Adrenal gland (tissue), 12 donors: ENCODE data around the gene KIF16B. TPM values are rescaled to one million over a fixed set of nuclear protein-coding genes. Genes with fewer than 3 reads are reported as not detected.

ENCODE experiments used
- DNase-seq, 7 donors: peaks; one replicate each; pipeline ENCODE4 v3.0.0-alpha.2; 2019 to 2020
- H3K27ac ChIP-seq, 5 donors: fragments of 200-600 bp; sonication (generic) in 4 of 5; 1 replicate in 3 of 5; 2 replicates in 2 of 5; pipeline versions ENCODE4 v1.5.1 to v1.8.0; 2016 to 2020; ENCODE audit warnings: mild to moderate bottlenecking in 1 of 5
- H3K27me3 ChIP-seq: fragments of 200-600 bp; 2 replicates; pipeline ENCODE4 v1.8.0; 2021
- H3K36me3 ChIP-seq, 2 donors: fragments of 200-600 bp; replicated peaks in 1 of 2; 1 replicate in 1 of 2; 2 replicates in 1 of 2; pipeline versions ENCODE4 v1.5.1 to v1.8.0; 2018 to 2022
- H3K4me1 ChIP-seq, 2 donors: fragments of 200-600 bp; replicated peaks in 1 of 2; 1 replicate in 1 of 2; 2 replicates in 1 of 2; pipeline versions ENCODE4 v1.5.1 to v1.8.0; 2018 to 2021
- H3K4me3 ChIP-seq, 4 donors: fragments of 200-600 bp; sonication (generic) in 3 of 4; one replicate each; pipeline ENCODE4 v1.5.1; 2016 to 2018
- H3K9me3 ChIP-seq, 3 donors: fragments of 200-600 bp; sonication (generic) in 1 of 3; replicated peaks in 1 of 3; 1 replicate in 2 of 3; 2 replicates in 1 of 3; pipeline versions ENCODE4 v1.5.1 to v1.8.0; 2016 to 2021
- CTCF ChIP-seq, 6 experiments: fragments of 450-650 bp in 4 of 6; fragments of 200-600 bp in 2 of 6; sonication (generic) in 1 of 6; IDR thresholded peaks; 1 replicate in 5 of 6; 2 replicates in 1 of 6; pipeline versions ENCODE4 v1.5.1 to v1.8.0; 2016 to 2021; ENCODE audit warnings: antibody characterized with exemption in 6 of 6, mild to moderate bottlenecking in 2 of 6, moderate library complexity in 1 of 6
- POLR2A ChIP-seq, 2 donors: fragments of 450-650 bp; IDR thresholded peaks; one replicate each; pipeline ENCODE4 v1.6.1; 2017; ENCODE audit warnings: antibody characterized with exemption in 2 of 2, mild to moderate bottlenecking in 2 of 2, moderate library complexity in 1 of 2
- WGBS, 4 donors: extraction: QIAGEN DNeasy Blood & Tissue Kit in 2 of 4; methylation state at CpG; one replicate each; pipeline versions ENCODE4 v1.1.5 to v1.1.7; 2013 to 2017; 5-methylcytosine and 5-hydroxymethylcytosine counted together
- intact Hi-C, 2 donors: fragments of 100-400 bp; cut with DNase I; formaldehyde crosslinking; loops; one replicate each; pipeline versions ENCODE4 v1.14.1 to v1.15.0; 2022 to 2023
- polyA plus RNA-seq, 3 donors: library from polyadenylated mRNA; stranded (reverse); fragments of 200-250 nt in 2 of 3; fragments of 350-450 nt in 1 of 3; fragmentation: Illumina TruSeq in 1 of 3; extraction: RNeasy Lipid Tissue Mini Kit (QIAGEN cat#74804) in 1 of 3; gene quantifications; one replicate each; pipeline ENCODE4 v1.2.3, GENCODE V29; 2013 to 2014
- total RNA-seq, 9 donors: library from RNA; depleted of rRNA in 4 of 9; stranded (reverse); fragments of >200 nt in 4 of 9; fragments of 120-200 nt in 1 of 9; fragmentation: NEBNext Ultra II Directional in 1 of 9; extraction: Animal tissue kit (Norgen Biotek cat#: 25700) in 1 of 9; gene quantifications; one replicate each; pipeline versions ENCODE4 v1.1.0 to v1.2.4, GENCODE V29; 2013 to 2023
- donor health status: healthy with polysubstance abuse.
- donor health status: Bipolar disorder and iron deficiency.
- donor health status: DM: yes; HTN: yes; CAD: no.
- donor health status: DM: no; HTN: no; CAD: no.
- donor health status: DM: no; HTN: no; CAD: no.
- donor health status: DM: yes; HTN: yes; CAD: no.

Gene KIF16B
- total and polyA plus RNA-seq, 12 donors, result 8.6 to 113 (median 36.1) TPM

- H3K4me1 ChIP-seq, result peaks cover 21 to 28% of the 10 kb centered on the region in 2 donors
- no peak overlapping the region for H3K4me3 ChIP-seq
- 78 to 83% (median 80%) methylated on average over 15 of the region's 15 CpGs for WGBS, 4 donors
- TF ChIP-seq CTCF (IDR thresholded peaks at IDR 0.05) (no peak), POLR2A (IDR thresholded peaks at IDR 0.05) (no peak)
- no peaks in the 10 kb centered on the region for H3K9me3 ChIP-seq
- no peaks in the 10 kb centered on the region for H3K36me3 ChIP-seq
- intact Hi-C loops, result no loop called here
- no peaks in the 10 kb centered on the region for H3K27me3 ChIP-seq
- peak overlapping the region in 3 of 5 donors; percentile 63 to 83 (median 70) for H3K27ac ChIP-seq
- DNase-seq, result no peak
Measured at GRCh38 chr20:16284385-16285100, 288.7 kb downstream of the KIF16B start.

DNA sequence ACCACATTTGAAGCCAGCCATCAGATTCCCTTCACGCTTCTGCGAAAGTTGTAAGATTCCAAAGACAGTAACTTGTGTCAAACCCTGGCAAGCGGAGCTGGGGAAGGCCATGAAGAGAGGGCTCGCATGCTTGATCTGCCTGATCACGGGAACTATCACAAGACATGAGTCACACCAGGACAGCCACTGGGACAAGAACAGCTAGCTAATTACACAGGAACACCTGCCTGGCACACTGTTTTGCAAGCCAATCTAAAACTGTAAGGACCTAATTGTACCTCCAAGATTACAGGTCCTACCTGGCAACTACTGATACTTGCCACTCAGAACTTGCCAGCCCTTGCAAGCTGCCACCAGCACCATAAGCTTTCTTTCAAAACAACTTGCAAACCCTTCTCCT is 289.3 kb downstream of the KIF16B start:
- H3K9me3 ChIP-seq, result no peaks in the 10 kb centered on the region
- H3K27ac ChIP-seq, result peak overlapping the region in 3 of 5 donors; percentile 63 to 83 (median 70)
- TF ChIP-seq POLR2A (IDR thresholded peaks at IDR 0.05) (no peak), CTCF (IDR thresholded peaks at IDR 0.05) (no peak)
- intact Hi-C loops, result no loop called here
- H3K4me3 ChIP-seq, result no peak overlapping the region
- WGBS, 4 donors, result 24 to 54% (median 48%) methylated on average over 4 to 5 of the region's 5 CpGs
- H3K27me3 ChIP-seq, result no peaks in the 10 kb centered on the region
- H3K4me1 ChIP-seq, result peaks cover 22 to 31% of the 10 kb centered on the region in 2 donors
- peak; percentile 65 to 88 (median 85) for DNase-seq
- H3K36me3 ChIP-seq, result no peaks in the 10 kb centered on the region

GRCh38 chr20:16283307-16283706 is 289.9 kb downstream of the KIF16B start:
- WGBS, 4 donors, result 85 to 95% (median 94%) methylated on average over 5 to 6 of the region's 6 CpGs
- DNase-seq, result no peak
- TF ChIP-seq POLR2A (IDR thresholded peaks at IDR 0.05) (no peak), CTCF (IDR thresholded peaks at IDR 0.05) (no peak)
- Histone ChIP-seq H3K27me3 (no peaks in the 10 kb centered on the region), H3K4me3 (no peak overlapping the region), H3K27ac (peak overlapping the region in 3 of 5 donors; percentile 63 to 83 (median 70)), H3K4me1 (peaks cover 22 to 31% of the 10 kb centered on the region in 2 donors), H3K9me3 (no peaks in the 10 kb centered on the region), H3K36me3 (no peaks in the 10 kb centered on the region)
- intact Hi-C loops, result no loop called here

DNA sequence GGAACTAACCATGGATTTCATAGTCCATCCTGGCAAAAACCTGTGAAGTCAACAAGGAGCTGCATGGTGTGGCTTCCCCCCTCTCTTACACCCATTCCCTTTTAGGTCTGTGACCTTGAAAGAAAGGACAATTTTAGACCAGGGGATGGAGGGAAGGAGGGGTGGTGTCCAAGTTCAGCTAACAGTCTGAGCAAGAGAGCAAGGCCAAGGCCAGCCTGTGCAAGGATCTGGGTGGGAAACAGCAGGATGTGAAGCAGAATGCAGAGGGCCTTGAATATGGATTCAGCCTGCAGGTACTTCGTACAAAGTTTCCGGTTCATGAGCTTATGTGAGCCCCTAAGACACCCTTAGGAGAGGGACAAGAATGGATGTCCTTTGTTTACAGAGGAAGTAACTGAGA is 293.0 kb downstream of the KIF16B start:
- no peak overlapping the region for H3K4me3 ChIP-seq
- WGBS, 4 donors, result 49 to 63% (median 60%) methylated on average over 2 of the region's 2 CpGs
- peaks cover 22 to 31% of the 10 kb centered on the region in 2 donors for H3K4me1 ChIP-seq
- DNase-seq, result peak in 2 of 7 donors; percentile 26 to 30
- TF ChIP-seq POLR2A (IDR thresholded peaks at IDR 0.05) (no peak), CTCF (IDR thresholded peaks at IDR 0.05) (no peak)
- no peaks in the 10 kb centered on the region for H3K36me3 ChIP-seq
- H3K27ac ChIP-seq, result peak overlapping the region in 4 of 5 donors; percentile 14 to 81 (median 52)
- H3K27me3 ChIP-seq, result no peaks in the 10 kb centered on the region
- intact Hi-C loops, result no loop called here
- no peaks in the 10 kb centered on the region for H3K9me3 ChIP-seq
